ENCODE results near the gene GPR158. TPM values are rescaled to one million over a fixed set of nuclear protein-coding genes. Genes with fewer than 3 reads are reported as not detected.

GPR158 gene
- total and polyA plus RNA-seq, 2 of the 8 experiments (the other 6 are each of a cell fraction or from before 2014, with no cell fraction given) = 0.14 to 0.78 TPM

DNA sequence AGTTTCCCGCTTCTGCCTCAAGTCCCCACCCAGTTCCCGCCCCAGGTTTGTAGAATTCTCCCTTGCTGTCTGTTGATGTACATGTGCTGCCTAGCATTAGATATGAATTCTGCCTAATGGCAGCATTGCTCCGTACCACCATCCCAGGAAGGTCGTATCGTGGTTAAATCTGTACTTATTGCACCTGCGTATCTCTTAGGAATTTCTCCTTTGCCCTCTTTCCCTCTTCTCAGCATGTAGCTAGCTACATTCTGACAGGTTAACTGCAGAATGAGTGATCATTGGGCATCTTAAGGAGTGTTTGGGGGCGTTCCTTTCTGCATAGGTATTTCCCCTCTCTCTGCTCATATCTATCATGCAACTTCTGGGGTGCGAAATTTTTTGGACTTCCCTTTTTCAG lies 293.1 kb downstream of the GPR158 start (continued):
- TF ChIP-seq, protein P1, sequence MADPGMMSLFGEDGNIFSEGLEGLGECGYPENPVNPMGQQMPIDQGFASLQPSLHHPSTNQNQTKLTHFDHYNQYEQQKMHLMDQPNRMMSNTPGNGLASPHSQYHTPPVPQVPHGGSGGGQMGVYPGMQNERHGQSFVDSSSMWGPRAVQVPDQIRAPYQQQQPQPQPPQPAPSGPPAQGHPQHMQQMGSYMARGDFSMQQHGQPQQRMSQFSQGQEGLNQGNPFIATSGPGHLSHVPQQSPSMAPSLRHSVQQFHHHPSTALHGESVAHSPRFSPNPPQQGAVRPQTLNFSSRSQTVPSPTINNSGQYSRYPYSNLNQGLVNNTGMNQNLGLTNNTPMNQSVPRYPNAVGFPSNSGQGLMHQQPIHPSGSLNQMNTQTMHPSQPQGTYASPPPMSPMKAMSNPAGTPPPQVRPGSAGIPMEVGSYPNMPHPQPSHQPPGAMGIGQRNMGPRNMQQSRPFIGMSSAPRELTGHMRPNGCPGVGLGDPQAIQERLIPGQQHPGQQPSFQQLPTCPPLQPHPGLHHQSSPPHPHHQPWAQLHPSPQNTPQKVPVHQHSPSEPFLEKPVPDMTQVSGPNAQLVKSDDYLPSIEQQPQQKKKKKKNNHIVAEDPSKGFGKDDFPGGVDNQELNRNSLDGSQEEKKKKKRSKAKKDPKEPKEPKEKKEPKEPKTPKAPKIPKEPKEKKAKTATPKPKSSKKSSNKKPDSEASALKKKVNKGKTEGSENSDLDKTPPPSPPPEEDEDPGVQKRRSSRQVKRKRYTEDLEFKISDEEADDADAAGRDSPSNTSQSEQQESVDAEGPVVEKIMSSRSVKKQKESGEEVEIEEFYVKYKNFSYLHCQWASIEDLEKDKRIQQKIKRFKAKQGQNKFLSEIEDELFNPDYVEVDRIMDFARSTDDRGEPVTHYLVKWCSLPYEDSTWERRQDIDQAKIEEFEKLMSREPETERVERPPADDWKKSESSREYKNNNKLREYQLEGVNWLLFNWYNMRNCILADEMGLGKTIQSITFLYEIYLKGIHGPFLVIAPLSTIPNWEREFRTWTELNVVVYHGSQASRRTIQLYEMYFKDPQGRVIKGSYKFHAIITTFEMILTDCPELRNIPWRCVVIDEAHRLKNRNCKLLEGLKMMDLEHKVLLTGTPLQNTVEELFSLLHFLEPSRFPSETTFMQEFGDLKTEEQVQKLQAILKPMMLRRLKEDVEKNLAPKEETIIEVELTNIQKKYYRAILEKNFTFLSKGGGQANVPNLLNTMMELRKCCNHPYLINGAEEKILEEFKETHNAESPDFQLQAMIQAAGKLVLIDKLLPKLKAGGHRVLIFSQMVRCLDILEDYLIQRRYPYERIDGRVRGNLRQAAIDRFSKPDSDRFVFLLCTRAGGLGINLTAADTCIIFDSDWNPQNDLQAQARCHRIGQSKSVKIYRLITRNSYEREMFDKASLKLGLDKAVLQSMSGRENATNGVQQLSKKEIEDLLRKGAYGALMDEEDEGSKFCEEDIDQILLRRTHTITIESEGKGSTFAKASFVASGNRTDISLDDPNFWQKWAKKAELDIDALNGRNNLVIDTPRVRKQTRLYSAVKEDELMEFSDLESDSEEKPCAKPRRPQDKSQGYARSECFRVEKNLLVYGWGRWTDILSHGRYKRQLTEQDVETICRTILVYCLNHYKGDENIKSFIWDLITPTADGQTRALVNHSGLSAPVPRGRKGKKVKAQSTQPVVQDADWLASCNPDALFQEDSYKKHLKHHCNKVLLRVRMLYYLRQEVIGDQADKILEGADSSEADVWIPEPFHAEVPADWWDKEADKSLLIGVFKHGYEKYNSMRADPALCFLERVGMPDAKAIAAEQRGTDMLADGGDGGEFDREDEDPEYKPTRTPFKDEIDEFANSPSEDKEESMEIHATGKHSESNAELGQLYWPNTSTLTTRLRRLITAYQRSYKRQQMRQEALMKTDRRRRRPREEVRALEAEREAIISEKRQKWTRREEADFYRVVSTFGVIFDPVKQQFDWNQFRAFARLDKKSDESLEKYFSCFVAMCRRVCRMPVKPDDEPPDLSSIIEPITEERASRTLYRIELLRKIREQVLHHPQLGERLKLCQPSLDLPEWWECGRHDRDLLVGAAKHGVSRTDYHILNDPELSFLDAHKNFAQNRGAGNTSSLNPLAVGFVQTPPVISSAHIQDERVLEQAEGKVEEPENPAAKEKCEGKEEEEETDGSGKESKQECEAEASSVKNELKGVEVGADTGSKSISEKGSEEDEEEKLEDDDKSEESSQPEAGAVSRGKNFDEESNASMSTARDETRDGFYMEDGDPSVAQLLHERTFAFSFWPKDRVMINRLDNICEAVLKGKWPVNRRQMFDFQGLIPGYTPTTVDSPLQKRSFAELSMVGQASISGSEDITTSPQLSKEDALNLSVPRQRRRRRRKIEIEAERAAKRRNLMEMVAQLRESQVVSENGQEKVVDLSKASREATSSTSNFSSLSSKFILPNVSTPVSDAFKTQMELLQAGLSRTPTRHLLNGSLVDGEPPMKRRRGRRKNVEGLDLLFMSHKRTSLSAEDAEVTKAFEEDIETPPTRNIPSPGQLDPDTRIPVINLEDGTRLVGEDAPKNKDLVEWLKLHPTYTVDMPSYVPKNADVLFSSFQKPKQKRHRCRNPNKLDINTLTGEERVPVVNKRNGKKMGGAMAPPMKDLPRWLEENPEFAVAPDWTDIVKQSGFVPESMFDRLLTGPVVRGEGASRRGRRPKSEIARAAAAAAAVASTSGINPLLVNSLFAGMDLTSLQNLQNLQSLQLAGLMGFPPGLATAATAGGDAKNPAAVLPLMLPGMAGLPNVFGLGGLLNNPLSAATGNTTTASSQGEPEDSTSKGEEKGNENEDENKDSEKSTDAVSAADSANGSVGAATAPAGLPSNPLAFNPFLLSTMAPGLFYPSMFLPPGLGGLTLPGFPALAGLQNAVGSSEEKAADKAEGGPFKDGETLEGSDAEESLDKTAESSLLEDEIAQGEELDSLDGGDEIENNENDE (IDR thresholded peaks at IDR 0.05; ENCODE audit: insufficient replicate concordance, low read length) = no peak
- TF ChIP-seq SP1 (IDR thresholded peaks at IDR 0.05; ENCODE audit: low read depth, low read length) = no peak
- TF ChIP-seq RAD21 (IDR thresholded peaks at IDR 0.05 in 1 of 2, conservative IDR thresholded peaks at IDR 0.05 in 1 of 2; ENCODE audit: low read depth in 2 of 2, low read length in 2 of 2) = no peak
